Hematopoietic multipotent progenitor cell (in vitro differentiated cells): ENCODE data around the gene EOLA2. TPM values are rescaled to one million over a fixed set of nuclear protein-coding genes. Genes with fewer than 3 reads are reported as not detected.
"Not testable (repeated sequence)": the region's sequence is repeated elsewhere in the genome, so short reads cannot be mapped to it uniquely, and the experiment has no call there.

Experiments used
- DNase-seq, 3 donors: peaks; one replicate each; pipeline ENCODE4 v3.0.0-alpha.2; 2011 to 2015; ENCODE audit warnings: low read depth in 2 of 3, low spot score in 2 of 3
- total RNA-seq: library from RNA; depleted of rRNA; stranded (reverse); fragments of >200 nt; gene quantifications from one replicate; pipeline ENCODE4 v1.2.3, GENCODE V29; 2012

The EOLA2 gene
- total RNA-seq, 1 donor = 21.5 TPM

GRCh38 chrX:149933547-149933946 lies 4.7 kb downstream of the EOLA2 start:
- not testable (repeated sequence) for DNase-seq

DNA sequence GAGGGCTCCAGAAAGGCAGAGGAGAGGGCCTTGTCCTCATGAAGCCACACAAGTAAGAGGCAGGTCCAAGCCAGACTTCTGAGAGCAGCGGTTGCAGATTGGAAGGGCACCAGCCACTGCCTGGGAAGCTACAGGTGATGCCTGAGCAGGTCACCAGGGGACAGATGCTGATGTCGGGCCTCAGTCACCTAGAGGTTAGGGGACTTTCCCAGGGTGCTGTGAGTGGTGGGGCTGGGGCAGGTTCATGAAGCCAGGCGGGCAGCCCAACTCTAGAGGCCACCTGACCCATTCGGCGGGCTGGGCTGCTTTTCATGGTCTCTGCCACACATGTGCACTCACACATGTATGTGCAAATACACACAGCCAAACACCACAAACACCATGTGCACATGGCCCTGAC lies 5.3 kb downstream of the EOLA2 start:
- DNase-seq = not testable (repeated sequence)

DNA sequence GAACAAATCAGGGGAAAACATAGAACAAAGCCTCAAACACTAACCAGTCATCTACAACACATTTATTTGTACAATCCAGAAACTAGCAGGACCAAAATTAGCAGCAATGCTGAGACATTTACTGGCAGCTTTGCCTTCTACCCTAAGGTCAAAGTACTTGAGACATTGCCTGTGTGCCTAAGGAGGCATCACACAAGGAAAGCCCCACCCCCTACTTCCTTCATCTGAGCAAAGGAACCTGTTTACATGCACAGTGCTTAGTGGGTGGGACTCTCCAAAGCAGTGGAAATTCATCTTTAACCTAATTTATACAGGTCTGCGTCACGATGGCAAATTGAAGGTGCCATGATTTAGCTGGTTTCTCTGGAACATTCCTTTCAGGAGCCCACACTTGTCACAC lies 6.1 kb downstream of the EOLA2 start:
- DNase-seq = not testable (repeated sequence)

DNA sequence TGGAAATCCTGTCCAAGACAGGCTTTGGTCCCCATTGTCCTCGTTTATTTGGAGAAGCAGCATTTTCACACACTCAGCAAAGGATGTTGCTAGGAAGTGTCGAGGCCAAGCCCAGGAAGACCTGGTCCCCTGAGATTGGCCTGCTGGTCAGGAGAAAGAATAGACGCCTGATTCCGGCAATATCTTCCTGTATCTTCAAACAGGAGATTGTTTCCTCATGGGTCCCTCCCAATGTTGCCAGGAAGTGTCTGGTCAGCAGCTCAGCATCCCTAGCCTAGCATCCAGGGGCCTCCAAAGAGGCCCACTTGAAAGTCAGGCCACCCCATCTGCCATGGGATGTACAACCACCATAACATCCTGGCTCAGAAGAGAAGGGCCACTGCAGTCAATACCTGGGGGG lies 6.9 kb downstream of the EOLA2 start:
- not testable (repeated sequence) for DNase-seq

- DNase-seq = not testable (repeated sequence)
These were observed 8.9 kb downstream of the EOLA2 start, which contains the start of gene HSFX4 for GRCh38 chrX:149929400-149929799. Gene HSFX4, plus strand, starts transcription at chrX:149929573. Its CDS starts 72 bp downstream, at chrX:149929645.

DNA sequence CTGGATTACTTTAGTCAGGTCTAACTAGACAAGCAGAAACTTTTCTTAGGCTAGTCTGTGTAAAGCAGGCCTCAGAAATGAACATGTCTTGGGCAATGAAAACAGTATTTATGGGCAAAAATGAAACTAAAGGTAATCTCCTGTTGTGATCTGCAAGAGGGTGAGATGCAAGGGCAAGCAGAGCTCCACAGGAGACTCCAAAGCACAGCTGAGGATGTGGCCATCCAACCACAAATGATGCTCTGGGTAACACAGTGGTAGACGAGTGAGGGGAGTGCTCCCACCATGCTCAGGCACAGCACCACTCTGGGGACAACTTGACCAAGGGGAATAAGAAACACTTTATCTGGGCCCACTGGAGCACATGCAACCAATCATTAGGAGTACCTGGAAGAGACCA lies 9.7 kb downstream of the EOLA2 start:
- DNase-seq = not testable (repeated sequence)

- not testable (repeated sequence) for DNase-seq
These were observed 10.4 kb downstream of the EOLA2 start for GRCh38 chrX:149927964-149928258.

DNA sequence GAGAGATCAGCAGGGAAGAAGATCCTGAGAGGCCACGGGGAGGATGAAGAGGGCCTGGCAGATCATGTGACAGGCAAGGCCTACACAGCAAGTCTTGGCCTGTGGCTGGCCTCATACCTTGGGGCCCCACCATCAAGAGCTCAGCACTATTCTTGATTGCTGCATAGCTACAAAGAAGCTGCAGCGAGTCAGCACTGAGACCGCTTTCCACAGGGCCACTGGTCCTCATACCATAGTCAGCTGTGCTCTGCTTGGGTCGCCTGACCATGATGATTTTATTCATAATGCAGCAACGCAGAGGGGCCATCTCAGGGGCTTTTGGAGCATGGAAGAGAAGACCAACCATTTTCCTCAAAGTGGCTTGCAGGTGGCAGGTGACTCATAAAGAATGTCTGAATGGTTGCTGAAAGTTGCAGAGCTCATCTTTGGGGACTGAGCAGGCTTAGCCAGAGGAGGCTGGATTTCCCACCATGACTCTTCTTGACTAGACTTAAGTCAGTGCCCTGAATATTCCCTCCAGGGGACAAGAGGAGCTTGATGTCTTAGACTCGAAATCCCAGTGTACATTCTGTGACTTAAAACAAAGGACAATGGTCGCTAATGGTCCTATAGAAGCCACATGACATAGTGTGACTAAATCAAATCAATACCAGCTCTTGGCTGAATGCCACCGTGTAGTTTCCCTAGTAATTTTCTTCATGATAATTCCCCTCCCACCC lies 10.9 kb downstream of the EOLA2 start:
- DNase-seq = not testable (repeated sequence)

DNA sequence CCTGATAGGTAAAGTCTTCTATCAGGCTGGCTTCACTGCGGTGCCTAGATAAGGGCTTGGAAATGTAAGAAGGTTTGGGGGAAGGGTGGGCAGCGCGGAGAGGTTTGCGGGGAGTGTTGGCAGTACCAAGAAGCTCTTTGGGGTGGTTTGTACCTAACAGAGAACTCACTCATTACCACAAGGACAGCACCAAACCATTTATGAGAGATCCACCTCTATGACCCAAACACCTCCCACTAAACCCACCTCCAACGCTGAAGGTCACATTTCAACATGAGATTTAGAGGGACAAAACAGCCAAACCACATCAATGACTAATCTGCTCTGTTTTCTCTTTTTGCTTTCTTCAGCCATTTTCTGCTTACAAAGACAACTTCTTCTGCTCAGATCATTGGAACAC lies 13.9 kb downstream of the EOLA2 start:
- DNase-seq = not testable (repeated sequence)

GRCh38 chrX:149923836-149924235 lies 14.5 kb downstream of the EOLA2 start:
- not testable (repeated sequence) for DNase-seq

DNA sequence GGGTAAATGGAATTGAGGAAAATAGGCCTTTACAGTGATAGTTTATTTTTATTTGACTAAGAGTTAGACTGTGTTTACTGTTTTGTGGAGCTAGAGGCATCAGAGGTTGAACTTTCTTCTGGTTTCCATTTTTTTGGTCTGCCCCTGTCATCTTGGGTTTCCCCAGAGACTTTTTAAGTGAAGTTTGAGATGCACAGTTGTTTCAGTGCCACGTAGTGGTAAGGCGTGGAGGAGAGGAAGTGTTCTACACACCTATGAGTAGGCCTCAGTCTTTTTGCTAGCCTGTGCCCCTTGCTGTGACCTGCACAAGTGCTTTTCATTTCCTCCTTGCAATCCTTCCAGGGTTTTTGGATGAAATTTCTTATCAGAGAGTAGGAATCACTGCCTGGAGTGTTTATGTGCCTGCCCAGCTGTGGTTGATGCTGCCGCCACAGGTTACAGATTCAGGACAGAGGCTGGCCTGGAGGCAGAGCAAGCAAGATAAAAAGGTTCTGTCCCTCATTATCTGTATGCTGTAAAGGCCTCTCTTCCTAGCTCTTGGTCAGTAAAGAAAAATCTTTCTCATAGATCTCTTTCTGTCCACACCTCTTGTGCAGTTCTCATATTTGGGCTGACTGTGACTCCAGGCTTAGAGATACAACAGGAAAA lies 21.4 kb downstream of the EOLA2 start:
- DNase-seq = no peak

DNA sequence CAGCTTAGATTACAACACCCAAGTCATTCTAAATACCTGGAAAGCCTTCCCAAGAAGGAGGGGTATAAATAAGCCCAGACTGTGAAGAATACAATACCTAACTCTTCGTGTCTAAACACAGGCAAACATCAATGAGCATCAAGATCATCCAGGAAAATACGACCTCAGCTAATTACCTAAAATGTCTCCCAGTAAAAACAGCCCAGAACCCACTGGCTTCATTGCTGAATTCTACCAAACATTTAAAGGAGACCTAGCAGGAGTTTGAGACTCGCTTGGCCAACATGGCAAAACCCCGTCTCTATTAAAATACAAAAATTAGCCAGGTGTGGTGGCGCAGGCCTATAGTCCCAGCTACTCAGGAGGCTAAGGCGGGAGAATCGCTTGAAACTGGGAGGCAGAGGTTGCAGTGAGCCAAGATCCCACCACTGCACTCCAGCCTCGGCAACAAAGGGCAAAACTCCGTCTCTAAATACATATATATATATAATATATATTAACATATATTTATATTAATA lies 28.1 kb downstream of the EOLA2 start:
- DNase-seq = no peak

DNA sequence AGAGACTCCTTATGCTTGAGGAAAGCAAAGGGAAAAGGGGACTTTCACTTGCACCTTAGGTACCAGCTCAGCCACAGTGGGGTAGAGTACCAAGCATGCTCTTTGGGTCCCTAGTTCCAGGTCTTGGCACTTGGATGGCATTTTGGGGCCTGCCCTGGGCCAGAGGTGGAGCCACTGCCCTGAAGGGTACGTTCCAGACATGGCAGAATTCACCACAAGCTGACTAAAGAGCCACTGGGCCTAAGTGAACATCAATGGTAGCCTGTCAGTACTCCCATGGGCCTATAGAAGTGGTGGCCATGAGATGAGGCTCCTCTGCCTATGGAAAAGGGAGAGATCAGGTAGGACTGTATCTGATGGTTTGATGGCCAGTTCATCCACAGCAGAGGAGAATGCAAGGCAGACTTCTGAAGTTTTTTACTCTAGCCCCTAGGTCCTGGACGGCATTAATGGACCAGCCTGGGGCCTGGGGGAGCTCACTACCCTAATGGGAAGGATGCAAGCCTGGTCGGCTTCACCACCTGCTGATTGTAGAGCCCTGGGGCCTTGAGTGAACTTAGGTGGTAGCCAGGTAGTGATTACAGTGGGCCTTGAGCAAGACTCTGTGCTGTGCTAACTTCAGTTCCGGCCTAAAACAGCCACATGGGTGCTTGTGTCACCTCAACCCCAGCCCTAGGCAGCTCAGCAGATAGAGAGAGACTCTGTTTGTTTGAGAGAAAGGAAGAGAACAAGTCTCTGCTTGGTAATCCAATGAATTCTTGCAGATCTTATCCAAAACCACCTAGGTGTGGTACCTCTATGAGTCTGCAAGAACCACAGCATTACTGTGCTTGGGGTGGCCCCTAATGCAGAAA lies 28.7 kb downstream of the EOLA2 start:
- no peak for DNase-seq

DNA sequence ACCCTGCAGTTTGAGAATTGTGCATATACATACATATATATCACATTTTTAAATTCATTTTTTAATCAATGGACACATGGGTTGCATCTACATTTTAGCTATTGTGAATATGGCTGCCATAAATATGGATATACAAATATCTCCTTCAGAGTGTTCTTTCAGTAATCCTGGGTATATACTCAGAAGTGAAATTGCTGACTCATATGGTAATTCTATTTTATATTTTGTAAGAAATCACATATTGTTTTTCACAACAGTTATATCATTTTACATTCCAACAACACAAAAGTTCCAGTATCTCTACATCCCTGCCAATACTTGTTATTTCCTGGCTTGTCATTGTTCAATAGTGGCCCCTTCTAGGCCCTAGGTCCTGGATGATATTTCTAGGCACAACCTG lies 29.6 kb downstream of the EOLA2 start:
- DNase-seq = no peak

DNA sequence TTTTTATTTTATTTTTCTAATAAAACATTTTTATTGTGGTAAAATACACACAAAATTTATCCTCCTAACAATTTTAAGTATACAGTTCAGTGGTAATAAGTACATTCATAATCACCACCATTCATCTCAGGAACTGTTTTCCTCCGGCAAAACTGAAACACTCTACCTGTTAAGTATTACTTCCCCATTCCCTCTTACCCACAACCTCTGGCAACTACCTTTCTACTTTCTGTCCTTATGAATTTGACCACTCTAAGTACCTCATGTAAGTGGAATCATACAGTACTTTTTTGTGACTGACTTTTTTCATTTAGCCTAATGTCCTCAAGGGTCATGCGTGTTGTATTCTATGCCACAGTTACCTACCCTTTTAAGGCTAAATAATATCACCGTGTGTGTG lies 30.0 kb downstream of the EOLA2 start:
- no peak for DNase-seq

- no peak for DNase-seq
These were observed 34.2 kb downstream of the EOLA2 start for GRCh38 chrX:149903889-149904748.

- DNase-seq = no peak
These were observed 39.7 kb downstream of the EOLA2 start for GRCh38 chrX:149898554-149898953.

DNA sequence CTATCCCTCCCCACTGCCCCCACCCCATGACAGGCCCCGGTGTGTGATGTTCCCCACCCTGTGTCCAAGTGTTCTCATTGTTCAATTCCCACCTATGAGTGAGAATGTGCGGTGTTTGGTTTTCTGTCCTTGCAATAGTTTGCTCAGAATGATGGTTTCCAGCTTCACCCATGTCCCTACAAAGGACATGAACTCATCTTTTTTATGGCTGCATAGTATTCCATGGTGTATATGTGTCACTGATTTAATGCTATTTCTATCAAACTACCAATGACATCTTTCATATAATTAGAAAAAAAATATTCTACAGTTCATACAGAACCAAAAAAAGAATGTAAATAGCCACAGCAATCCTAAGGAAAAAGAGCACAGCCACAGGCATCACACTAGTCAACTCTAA lies 47.5 kb downstream of the EOLA2 start:
- not testable (repeated sequence) for DNase-seq
